RWPE1 (cell line): ENCODE data around the gene MLXIP.
A peak's percentile ranks its signal among the peaks of the same experiment; 100 is the strongest.

ENCODE experiments used
- CTCF ChIA-PET: fragments of 350-600 bp; sonication (Branson Sonifier 250); formaldehyde crosslinking; extraction: SDS; loops from one replicate; lab custom pipeline; 2021; lab: Yijun Ruan, JAX
- POLR2A ChIA-PET: fragments of 400-600 bp; formaldehyde crosslinking; extraction: SDS; loops from one replicate; lab custom pipeline; 2020; ENCODE audit warnings: antibody characterized with exemption; ENCODE audit not compliant: low non-redundant PET; lab: Yijun Ruan, JAX
- DNase-seq: peaks from one replicate; pipeline ENCODE4 v3.0.0; 2012; ENCODE audit warnings: low spot score
- H3K27ac ChIP-seq: fragments of 450-650 bp; 2 replicates; pipeline ENCODE4 v1.5.1; 2017
- CTCF ChIP-seq: fragments of 450-650 bp; conservative IDR thresholded peaks from 2 replicates; pipeline ENCODE4 v1.5.1; 2017; ENCODE audit warnings: low read depth, mild to moderate bottlenecking

Gene MLXIP

GRCh38 chr12:122072031-122072970 is 6.3 kb upstream of the MLXIP start:
- POLR2A ChIA-PET, result no interaction called here
- DNase-seq, result peak; percentile 57
- H3K27ac ChIP-seq, result peak overlapping the region; percentile 85
- no peak for TF ChIP-seq CTCF
- CTCF ChIA-PET, result interaction anchor here (0.6 to 1.2 kb wide), 2 partner anchors 18 to 32 kb away, joined by 4 to 5 read pairs; no protein-coding TSS in a partner anchor

DNA sequence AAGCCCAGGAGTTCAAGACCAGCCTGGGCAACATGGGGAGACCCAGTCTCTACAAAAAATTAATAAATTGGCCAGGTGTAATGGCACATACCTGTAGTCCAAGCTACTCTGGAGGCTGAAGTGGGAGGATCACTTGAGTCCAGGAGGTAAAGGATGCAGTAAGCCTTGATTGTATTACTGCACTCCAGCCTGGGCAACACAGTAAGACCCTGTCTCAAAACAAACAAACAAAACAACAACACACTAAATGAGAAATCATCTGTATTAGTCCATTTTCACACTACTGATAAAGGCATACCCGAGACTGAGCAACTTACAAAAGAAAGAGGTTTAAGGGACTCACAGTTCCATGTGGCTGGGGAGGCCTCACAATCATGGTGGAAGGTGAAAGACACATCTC is 4.7 kb upstream of the MLXIP start:
- ChIA-PET POLR2A (interaction anchor here (0.7 kb wide), 1 partner anchor 66 kb away, joined by 3 read pairs; no protein-coding TSS in a partner anchor), CTCF (no interaction called here)
- TF ChIP-seq CTCF, result no peak

DNA sequence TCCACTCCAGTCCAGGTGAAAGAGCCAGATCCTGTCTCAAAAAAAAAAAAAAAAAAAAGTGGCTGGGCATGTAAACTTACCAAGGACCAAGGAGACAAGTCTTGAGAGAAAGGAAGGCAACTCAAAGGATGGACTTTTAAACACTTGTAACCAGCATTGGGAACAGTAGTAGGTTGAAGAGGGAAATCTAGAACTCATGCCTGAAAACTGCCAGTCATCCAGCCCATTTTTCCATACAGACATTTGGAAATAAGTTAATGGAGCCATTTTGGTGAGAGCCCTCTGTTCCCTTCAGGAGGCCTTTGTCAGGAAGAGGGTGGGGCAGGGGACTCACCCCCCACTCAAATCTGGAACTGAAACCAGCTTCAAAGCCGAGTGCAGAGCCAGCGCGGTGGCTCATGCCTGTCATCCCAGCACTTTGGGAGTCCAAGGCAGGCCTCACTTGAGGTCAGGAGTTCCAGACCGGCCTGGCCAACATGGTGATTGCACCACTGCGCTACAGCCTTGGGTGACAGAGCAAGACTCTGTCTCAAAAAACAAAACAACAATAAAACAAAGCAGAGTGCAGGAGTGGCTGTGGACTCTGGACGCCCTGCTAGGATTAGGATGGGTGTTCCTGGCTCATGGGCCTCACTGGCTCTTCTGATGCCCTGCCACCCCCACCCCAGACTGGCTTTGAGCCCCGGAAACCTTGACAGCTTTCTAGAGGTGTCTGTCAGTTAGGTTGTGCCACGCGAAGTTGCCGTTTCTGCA is 1.6 kb upstream of the MLXIP start:
- no peak for TF ChIP-seq CTCF
- POLR2A ChIA-PET, result no interaction called here
- H3K27ac ChIP-seq, result peak overlapping the region; percentile 92
- CTCF ChIA-PET, result interaction anchor here (0.6 kb wide), 1 partner anchor 781 kb away, joined by 3 read pairs; the partner anchor contains the start of gene CAMKK2
- no peak for DNase-seq

More for the DNA sequence above, 4.7 kb upstream of the MLXIP start:
- no peak for DNase-seq
- H3K27ac ChIP-seq, result no peak overlapping the region

DNA sequence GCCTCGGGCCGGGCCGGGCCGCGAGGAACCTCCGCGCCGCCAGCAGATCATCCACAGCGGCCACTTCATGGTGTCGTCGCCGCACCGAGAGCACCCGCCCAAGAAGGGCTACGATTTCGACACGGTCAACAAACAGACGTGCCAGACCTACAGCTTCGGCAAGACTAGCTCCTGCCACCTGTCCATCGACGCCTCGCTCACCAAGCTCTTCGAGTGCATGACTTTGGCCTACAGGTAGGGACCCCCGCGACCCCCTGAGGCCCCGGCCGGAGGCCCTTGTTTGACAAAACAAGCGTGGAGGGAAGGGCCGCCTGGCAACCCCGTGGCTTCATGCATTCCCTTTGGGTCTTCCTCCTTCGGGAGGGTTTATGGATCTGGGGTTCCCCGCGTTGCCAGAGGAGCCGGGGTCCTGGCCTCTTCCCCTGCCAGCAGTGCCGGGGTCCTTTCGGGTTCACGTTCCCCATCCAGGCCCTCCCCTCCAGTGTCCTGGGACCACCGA is 526 bp downstream of the MLXIP start:
- POLR2A ChIA-PET, result interaction anchor here (0.5 to 1.6 kb wide), 4 partner anchors 18 to 73 kb away, joined by 3 to 5 read pairs (median 4); partner anchors contain the start of gene BCL7A

GRCh38 chr12:122079532-122080081 is 1.1 kb downstream of the MLXIP start:
- no peak for TF ChIP-seq CTCF
- DNase-seq, result no peak
- ChIA-PET CTCF (no interaction called here), POLR2A (interaction anchor here (0.8 to 1.6 kb wide), 2 partner anchors 17 to 73 kb away, joined by 3 to 5 read pairs; no protein-coding TSS in a partner anchor)
- peak overlapping the region; percentile 92 for H3K27ac ChIP-seq

More for the DNA sequence above, 526 bp downstream of the MLXIP start:
- CTCF ChIA-PET, result interaction anchor here (1.0 kb wide), 1 partner anchor 15 kb away, joined by 4 read pairs; no protein-coding TSS in a partner anchor
- peak overlapping the region; percentile 92 for H3K27ac ChIP-seq
- TF ChIP-seq CTCF, result no peak
- DNase-seq, result no peak
